Glomerular endothelial cell (primary cell): ENCODE data around the gene PLD3. TPM values are rescaled to one million over a fixed set of nuclear protein-coding genes. Genes with fewer than 3 reads are reported as not detected.
"Not testable (repeated sequence)": the region's sequence is repeated elsewhere in the genome, so short reads cannot be mapped to it uniquely, and the experiment has no call there.

Source experiments
- DNase-seq: peaks from one replicate; pipeline ENCODE4 v3.0.0-alpha.2; 2011; ENCODE audit warnings: low read depth, low spot score; ENCODE audit errors: extremely low read depth
- total RNA-seq: library from RNA; depleted of rRNA; stranded (reverse); fragments of >200 nt; gene quantifications from 2 replicates; pipeline ENCODE4 v1.2.3, GENCODE V29; 2015

PLD3 gene
- total RNA-seq, 1 donor from 2014 or later = 505 TPM

GRCh38 chr19:40387155-40387554 is 38.7 kb downstream of the PLD3 start:
- DNase-seq = no peak

GRCh38 chr19:40388481-40388880 is 40.0 kb downstream of the PLD3 start:
- DNase-seq = no peak

GRCh38 chr19:40389404-40390083 is 41.0 kb downstream of the PLD3 start:
- no peak for DNase-seq

GRCh38 chr19:40390084-40390742 is 41.7 kb downstream of the PLD3 start, which contains the start of gene HIPK4:
HIPK4 (minus strand) TSS chr19:40390181; CDS start chr19:40389902, 279 bp downstream.
- no peak for DNase-seq

- no peak for DNase-seq
Observed at GRCh38 chr19:40392123-40392522, 43.6 kb downstream of the PLD3 start.

GRCh38 chr19:40392894-40393517 is 44.5 kb downstream of the PLD3 start:
- DNase-seq = no peak

- DNase-seq = no peak
Observed at GRCh38 chr19:40393894-40394815, 45.7 kb downstream of the PLD3 start.

- DNase-seq = no peak
Observed at GRCh38 chr19:40394816-40395210, 46.3 kb downstream of the PLD3 start.

- no peak for DNase-seq
Observed at GRCh38 chr19:40395956-40396355, 47.5 kb downstream of the PLD3 start.

GRCh38 chr19:40396886-40397567 is 48.5 kb downstream of the PLD3 start:
- DNase-seq = no peak

GRCh38 chr19:40397568-40397906 is 49.0 kb downstream of the PLD3 start:
- DNase-seq = no peak

GRCh38 chr19:40398417-40399131 is 50.1 kb downstream of the PLD3 start:
- DNase-seq = no peak

- no peak for DNase-seq
Observed at GRCh38 chr19:40400559-40400958, 52.1 kb downstream of the PLD3 start.

- DNase-seq = no peak
Observed at GRCh38 chr19:40403262-40403984, 54.9 kb downstream of the PLD3 start.

GRCh38 chr19:40407714-40408597 is 59.5 kb downstream of the PLD3 start:
- no peak for DNase-seq

- not testable (repeated sequence) for DNase-seq
Observed at GRCh38 chr19:40408598-40408925, 60.1 kb downstream of the PLD3 start.

- no peak for DNase-seq
Observed at GRCh38 chr19:40410030-40410389, 61.5 kb downstream of the PLD3 start.

GRCh38 chr19:40411125-40411842 is 62.8 kb downstream of the PLD3 start:
- no peak for DNase-seq
